Adrenal gland (tissue), 12 donors: ENCODE data around the gene MCTP1. TPM values are rescaled to one million over a fixed set of nuclear protein-coding genes. Genes with fewer than 3 reads are reported as not detected.

Experiments used
- DNase-seq, 7 donors: peaks; one replicate each; pipeline ENCODE4 v3.0.0-alpha.2; 2019 to 2020
- H3K27ac ChIP-seq, 5 donors: fragments of 200-600 bp; sonication (generic) in 4 of 5; 1 replicate in 3 of 5; 2 replicates in 2 of 5; pipeline versions ENCODE4 v1.5.1 to v1.8.0; 2016 to 2020; ENCODE audit warnings: mild to moderate bottlenecking in 1 of 5
- H3K27me3 ChIP-seq: fragments of 200-600 bp; 2 replicates; pipeline ENCODE4 v1.8.0; 2021
- H3K36me3 ChIP-seq, 2 donors: fragments of 200-600 bp; replicated peaks in 1 of 2; 1 replicate in 1 of 2; 2 replicates in 1 of 2; pipeline versions ENCODE4 v1.5.1 to v1.8.0; 2018 to 2022
- H3K4me1 ChIP-seq, 2 donors: fragments of 200-600 bp; replicated peaks in 1 of 2; 1 replicate in 1 of 2; 2 replicates in 1 of 2; pipeline versions ENCODE4 v1.5.1 to v1.8.0; 2018 to 2021
- H3K4me3 ChIP-seq, 4 donors: fragments of 200-600 bp; sonication (generic) in 3 of 4; one replicate each; pipeline ENCODE4 v1.5.1; 2016 to 2018
- H3K9me3 ChIP-seq, 3 donors: fragments of 200-600 bp; sonication (generic) in 1 of 3; replicated peaks in 1 of 3; 1 replicate in 2 of 3; 2 replicates in 1 of 3; pipeline versions ENCODE4 v1.5.1 to v1.8.0; 2016 to 2021
- POLR2A ChIP-seq, 2 donors: fragments of 450-650 bp; IDR thresholded peaks; one replicate each; pipeline ENCODE4 v1.6.1; 2017; ENCODE audit warnings: antibody characterized with exemption in 2 of 2, mild to moderate bottlenecking in 2 of 2, moderate library complexity in 1 of 2
- WGBS, 4 donors: extraction: QIAGEN DNeasy Blood & Tissue Kit in 2 of 4; methylation state at CpG; one replicate each; pipeline versions ENCODE4 v1.1.5 to v1.1.7; 2013 to 2017; 5-methylcytosine and 5-hydroxymethylcytosine counted together
- intact Hi-C, 2 donors: fragments of 100-400 bp; cut with DNase I; formaldehyde crosslinking; loops; one replicate each; pipeline versions ENCODE4 v1.14.1 to v1.15.0; 2022 to 2023
- polyA plus RNA-seq, 3 donors: library from polyadenylated mRNA; stranded (reverse); fragments of 200-250 nt in 2 of 3; fragments of 350-450 nt in 1 of 3; fragmentation: Illumina TruSeq in 1 of 3; extraction: RNeasy Lipid Tissue Mini Kit (QIAGEN cat#74804) in 1 of 3; gene quantifications; one replicate each; pipeline ENCODE4 v1.2.3, GENCODE V29; 2013 to 2014
- total RNA-seq, 9 donors: library from RNA; depleted of rRNA in 4 of 9; stranded (reverse); fragments of >200 nt in 4 of 9; fragments of 120-200 nt in 1 of 9; fragmentation: NEBNext Ultra II Directional in 1 of 9; extraction: Animal tissue kit (Norgen Biotek cat#: 25700) in 1 of 9; gene quantifications; one replicate each; pipeline versions ENCODE4 v1.1.0 to v1.2.4, GENCODE V29; 2013 to 2023
- TF ChIP-seq, protein P1 (sequence below), 6 experiments: fragments of 450-650 bp in 4 of 6; fragments of 200-600 bp in 2 of 6; sonication (generic) in 1 of 6; IDR thresholded peaks; 1 replicate in 5 of 6; 2 replicates in 1 of 6; pipeline versions ENCODE4 v1.5.1 to v1.8.0; 2016 to 2021; ENCODE audit warnings: antibody characterized with exemption in 6 of 6, mild to moderate bottlenecking in 2 of 6, moderate library complexity in 1 of 6
- donor health status: healthy with polysubstance abuse.
- donor health status: Bipolar disorder and iron deficiency.
- donor health status: DM: yes; HTN: yes; CAD: no.
- donor health status: DM: no; HTN: no; CAD: no.
- donor health status: DM: no; HTN: no; CAD: no.
- donor health status: DM: yes; HTN: yes; CAD: no.

Gene MCTP1
- total and polyA plus RNA-seq, 12 donors, result 1.2 to 20.1 (median 5.1) TPM

GRCh38 chr5:94932259-94932658 is 352.6 kb downstream of the MCTP1 start:
- intact Hi-C loops, result no loop called here
- Histone ChIP-seq H3K36me3 (no peaks in the 10 kb centered on the region), H3K9me3 (no peaks in the 10 kb centered on the region), H3K27ac (no peak overlapping the region), H3K27me3 (no peaks in the 10 kb centered on the region), H3K4me1 (no peaks in the 10 kb centered on the region), H3K4me3 (no peak overlapping the region)
- no peak for DNase-seq
- TF ChIP-seq, protein P1, sequence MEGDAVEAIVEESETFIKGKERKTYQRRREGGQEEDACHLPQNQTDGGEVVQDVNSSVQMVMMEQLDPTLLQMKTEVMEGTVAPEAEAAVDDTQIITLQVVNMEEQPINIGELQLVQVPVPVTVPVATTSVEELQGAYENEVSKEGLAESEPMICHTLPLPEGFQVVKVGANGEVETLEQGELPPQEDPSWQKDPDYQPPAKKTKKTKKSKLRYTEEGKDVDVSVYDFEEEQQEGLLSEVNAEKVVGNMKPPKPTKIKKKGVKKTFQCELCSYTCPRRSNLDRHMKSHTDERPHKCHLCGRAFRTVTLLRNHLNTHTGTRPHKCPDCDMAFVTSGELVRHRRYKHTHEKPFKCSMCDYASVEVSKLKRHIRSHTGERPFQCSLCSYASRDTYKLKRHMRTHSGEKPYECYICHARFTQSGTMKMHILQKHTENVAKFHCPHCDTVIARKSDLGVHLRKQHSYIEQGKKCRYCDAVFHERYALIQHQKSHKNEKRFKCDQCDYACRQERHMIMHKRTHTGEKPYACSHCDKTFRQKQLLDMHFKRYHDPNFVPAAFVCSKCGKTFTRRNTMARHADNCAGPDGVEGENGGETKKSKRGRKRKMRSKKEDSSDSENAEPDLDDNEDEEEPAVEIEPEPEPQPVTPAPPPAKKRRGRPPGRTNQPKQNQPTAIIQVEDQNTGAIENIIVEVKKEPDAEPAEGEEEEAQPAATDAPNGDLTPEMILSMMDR (IDR thresholded peaks at IDR 0.05), result no peak
- no peak for TF ChIP-seq POLR2A (IDR thresholded peaks at IDR 0.05)
- WGBS, 4 donors, result 28 to 51% (median 42%) methylated on average over 2 of the region's 2 CpGs

DNA sequence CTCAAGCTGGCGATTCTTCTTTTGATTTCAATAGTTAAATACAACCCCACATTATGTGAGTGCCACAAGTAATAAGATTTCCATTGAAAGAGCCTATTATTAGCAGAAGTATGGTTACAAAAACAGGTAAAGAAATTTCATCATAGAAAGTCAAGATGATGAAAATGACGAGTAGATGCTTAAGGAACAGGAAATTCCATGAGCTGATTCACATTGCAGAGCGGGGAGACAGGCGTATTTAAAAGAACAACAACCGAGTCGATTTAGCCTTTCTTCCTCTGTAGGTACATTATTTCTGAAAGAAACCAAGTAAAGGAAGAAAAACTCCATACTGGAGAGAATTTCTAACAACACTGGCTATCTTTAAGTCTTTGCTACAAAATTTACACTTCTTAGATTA is 356.0 kb downstream of the MCTP1 start:
- no peaks in the 10 kb centered on the region for H3K36me3 ChIP-seq
- 70 to 74% (median 71%) methylated on average over 6 of the region's 6 CpGs for WGBS, 4 donors
- H3K4me1 ChIP-seq, result no peaks in the 10 kb centered on the region
- intact Hi-C loops, result no loop called here
- TF ChIP-seq, protein P1 (IDR thresholded peaks at IDR 0.05), result no peak
- TF ChIP-seq POLR2A (IDR thresholded peaks at IDR 0.05), result no peak
- H3K27me3 ChIP-seq, result no peaks in the 10 kb centered on the region
- H3K27ac ChIP-seq, result no peak overlapping the region
- H3K9me3 ChIP-seq, result no peaks in the 10 kb centered on the region
- no peak for DNase-seq
- no peak overlapping the region for H3K4me3 ChIP-seq

- 86 to 94% (median 90%) methylated on average over 14 of the region's 14 CpGs for WGBS, 4 donors
- no peak overlapping the region for H3K4me3 ChIP-seq
Measured at GRCh38 chr5:94920570-94920969, 364.3 kb downstream of the MCTP1 start.

GRCh38 chr5:94916619-94917018 is 368.3 kb downstream of the MCTP1 start:
- no peak overlapping the region for H3K27ac ChIP-seq
- WGBS, 4 donors, result 77 to 84% (median 81%) methylated on average over 2 of the region's 2 CpGs
- intact Hi-C loops, result no loop called here
- no peaks in the 10 kb centered on the region for H3K27me3 ChIP-seq
- no peaks in the 10 kb centered on the region for H3K9me3 ChIP-seq
- no peaks in the 10 kb centered on the region for H3K36me3 ChIP-seq
- DNase-seq, result no peak
- H3K4me3 ChIP-seq, result no peak overlapping the region
- no peaks in the 10 kb centered on the region for H3K4me1 ChIP-seq
- no peak for TF ChIP-seq POLR2A (IDR thresholded peaks at IDR 0.05)
- TF ChIP-seq, protein P1 (IDR thresholded peaks at IDR 0.05), result no peak

More at GRCh38 chr5:94920570-94920969, 364.3 kb downstream of the MCTP1 start:
- H3K9me3 ChIP-seq, result no peaks in the 10 kb centered on the region
- H3K27me3 ChIP-seq, result no peaks in the 10 kb centered on the region
- intact Hi-C loops, result no loop called here
- no peaks in the 10 kb centered on the region for H3K36me3 ChIP-seq
- no peak for DNase-seq
- TF ChIP-seq POLR2A (IDR thresholded peaks at IDR 0.05), result no peak
- TF ChIP-seq, protein P1 (IDR thresholded peaks at IDR 0.05), result no peak
- no peak overlapping the region for H3K27ac ChIP-seq
- no peaks in the 10 kb centered on the region for H3K4me1 ChIP-seq
